ENCODE results near the gene SLC4A5. TPM values are rescaled to one million over a fixed set of nuclear protein-coding genes. Genes with fewer than 3 reads are reported as not detected.

SLC4A5 gene
- total RNA-seq, 2 experiments from 2014 or later: 1.2 to 1.6 TPM

- ChIA-PET CTCF (interaction anchor here (0.8 to 1.2 kb wide), 2 partner anchors 8 to 59 kb away, joined by 3 to 5 read pairs; no protein-coding TSS in a partner anchor), POLR2A (no interaction called here)
Measured at GRCh38 chr2:74327199-74327598, 16.0 kb downstream of the SLC4A5 start.

GRCh38 chr2:74325815-74326214 lies 17.4 kb downstream of the SLC4A5 start:
- POLR2A ChIA-PET: no interaction called here
- CTCF ChIA-PET: interaction anchor here (1.1 to 2.5 kb wide), 3 partner anchors 9 to 60 kb away, joined by 3 to 19 read pairs (median 5); no protein-coding TSS in a partner anchor

GRCh38 chr2:74321737-74322136 lies 21.5 kb downstream of the SLC4A5 start:
- CTCF ChIA-PET: no interaction called here
- POLR2A ChIA-PET: no interaction called here

GRCh38 chr2:74317701-74318100 lies 25.5 kb downstream of the SLC4A5 start:
- CTCF ChIA-PET: no interaction called here

GRCh38 chr2:74316627-74317295 lies 26.5 kb downstream of the SLC4A5 start:
- CTCF ChIA-PET: no interaction called here

More at GRCh38 chr2:74317701-74318100, 25.5 kb downstream of the SLC4A5 start:
- POLR2A ChIA-PET: no interaction called here

GRCh38 chr2:74314107-74314506 lies 29.1 kb downstream of the SLC4A5 start:
- ChIA-PET CTCF (interaction anchor here (2.5 kb wide), 1 partner anchor 21 kb away, joined by 8 read pairs; no protein-coding TSS in a partner anchor), POLR2A (no interaction called here)

More at GRCh38 chr2:74316627-74317295, 26.5 kb downstream of the SLC4A5 start:
- POLR2A ChIA-PET: no interaction called here

- ChIA-PET CTCF (interaction anchor here (2.5 kb wide), 1 partner anchor 21 kb away, joined by 8 read pairs; no protein-coding TSS in a partner anchor), POLR2A (no interaction called here)
Measured at GRCh38 chr2:74313497-74313896, 29.7 kb downstream of the SLC4A5 start.

- POLR2A ChIA-PET: no interaction called here
- CTCF ChIA-PET: interaction anchor here (2.5 kb wide), 1 partner anchor 22 kb away, joined by 8 read pairs; no protein-coding TSS in a partner anchor
Measured at GRCh38 chr2:74312913-74313312, 30.3 kb downstream of the SLC4A5 start.

GRCh38 chr2:74307720-74308119 lies 35.5 kb downstream of the SLC4A5 start:
- CTCF ChIA-PET: no interaction called here
- POLR2A ChIA-PET: no interaction called here

- CTCF ChIA-PET: interaction anchor here (0.7 kb wide), 1 partner anchor 37 kb away, joined by 3 read pairs; no protein-coding TSS in a partner anchor
- POLR2A ChIA-PET: no interaction called here
Measured at GRCh38 chr2:74304332-74305148, 38.7 kb downstream of the SLC4A5 start.

GRCh38 chr2:74302865-74303264 lies 40.4 kb downstream of the SLC4A5 start:
- CTCF ChIA-PET: no interaction called here
- POLR2A ChIA-PET: no interaction called here

- ChIA-PET POLR2A (no interaction called here), CTCF (no interaction called here)
Measured at GRCh38 chr2:74301262-74301661, 42.0 kb downstream of the SLC4A5 start.

- POLR2A ChIA-PET: no interaction called here
- CTCF ChIA-PET: no interaction called here
Measured at GRCh38 chr2:74300506-74300905, 42.7 kb downstream of the SLC4A5 start.

- ChIA-PET POLR2A (no interaction called here), CTCF (no interaction called here)
Measured at GRCh38 chr2:74297950-74298349, 45.3 kb downstream of the SLC4A5 start.

GRCh38 chr2:74297391-74297790 lies 45.8 kb downstream of the SLC4A5 start:
- CTCF ChIA-PET: no interaction called here
- POLR2A ChIA-PET: no interaction called here

GRCh38 chr2:74293191-74293991 lies 49.8 kb downstream of the SLC4A5 start:
- POLR2A ChIA-PET: no interaction called here
- CTCF ChIA-PET: interaction anchor here (1.2 to 3.4 kb wide), 2 partner anchors 41 to 44 kb away, joined by 3 to 13 read pairs; no protein-coding TSS in a partner anchor

- ChIA-PET POLR2A (no interaction called here), CTCF (interaction anchor here (1.2 to 3.4 kb wide), 2 partner anchors 42 to 43 kb away, joined by 3 to 13 read pairs; no protein-coding TSS in a partner anchor)
Measured at GRCh38 chr2:74292751-74293150, 50.5 kb downstream of the SLC4A5 start.

GRCh38 chr2:74291886-74292621 lies 51.2 kb downstream of the SLC4A5 start:
- POLR2A ChIA-PET: interaction anchor here (0.6 kb wide), 1 partner anchor 545 kb away, joined by 3 read pairs; no protein-coding TSS in a partner anchor
- CTCF ChIA-PET: interaction anchor here (1.2 to 3.4 kb wide), 2 partner anchors 42 kb away, joined by 3 to 13 read pairs; no protein-coding TSS in a partner anchor

- ChIA-PET CTCF (interaction anchor here (3.4 kb wide), 1 partner anchor 43 kb away, joined by 13 read pairs; no protein-coding TSS in a partner anchor), POLR2A (no interaction called here)
Measured at GRCh38 chr2:74291218-74291544, 52.0 kb downstream of the SLC4A5 start.
